ENCODE measurements around the gene PNLDC1. TPM values are rescaled to one million over a fixed set of nuclear protein-coding genes. Genes with fewer than 3 reads are reported as not detected.

The PNLDC1 gene
- total RNA-seq, 1 experiment from 2014 or later, result 0.20 TPM

- intact Hi-C loops (cut with micrococcal nuclease; ENCODE audit: unreplicated experiment), result no loop called here
- POLR2A ChIA-PET (ENCODE audit: unreplicated experiment), result no interaction called here
- peaks cover 14% of the 10 kb centered on the region for H3K4me1 ChIP-seq (replicated peaks; ENCODE audit: insufficient read depth)
- H3K27ac ChIP-seq, result 0 out of 2 replicates have a peak overlapping the region, but pooled peaks have one; percentile 21
- no peak overlapping the region for H2AFZ ChIP-seq
- H3K79me2 ChIP-seq (ENCODE audit: low read depth), result peaks cover 12% of the 10 kb centered on the region; the same call in 1 of the 2 replicates
- CTCF ChIA-PET, result no interaction called here
- no peaks in the 10 kb centered on the region for H3K27me3 ChIP-seq (ENCODE audit: insufficient read depth, low read depth)
- peak in 1 of 2 experiments; percentile 42 for DNase-seq
- peaks cover 12% of the 10 kb centered on the region for H3K36me3 ChIP-seq (ENCODE audit: low read depth)
- H4K20me1 ChIP-seq (ENCODE audit: insufficient read depth), result peaks cover 4% of the 10 kb centered on the region; the same call in 1 of the 2 replicates
- H3K4me3 ChIP-seq, result no peak overlapping the region
- H3K4me2 ChIP-seq, result no peak overlapping the region
- H3K9me2 ChIP-seq (ENCODE audit: insufficient read depth), result no peaks in the 10 kb centered on the region
- no peak for TF ChIP-seq EZH2 (IDR thresholded peaks at IDR 0.05; ENCODE audit: low read depth)
- TF ChIP-seq, protein P1, sequence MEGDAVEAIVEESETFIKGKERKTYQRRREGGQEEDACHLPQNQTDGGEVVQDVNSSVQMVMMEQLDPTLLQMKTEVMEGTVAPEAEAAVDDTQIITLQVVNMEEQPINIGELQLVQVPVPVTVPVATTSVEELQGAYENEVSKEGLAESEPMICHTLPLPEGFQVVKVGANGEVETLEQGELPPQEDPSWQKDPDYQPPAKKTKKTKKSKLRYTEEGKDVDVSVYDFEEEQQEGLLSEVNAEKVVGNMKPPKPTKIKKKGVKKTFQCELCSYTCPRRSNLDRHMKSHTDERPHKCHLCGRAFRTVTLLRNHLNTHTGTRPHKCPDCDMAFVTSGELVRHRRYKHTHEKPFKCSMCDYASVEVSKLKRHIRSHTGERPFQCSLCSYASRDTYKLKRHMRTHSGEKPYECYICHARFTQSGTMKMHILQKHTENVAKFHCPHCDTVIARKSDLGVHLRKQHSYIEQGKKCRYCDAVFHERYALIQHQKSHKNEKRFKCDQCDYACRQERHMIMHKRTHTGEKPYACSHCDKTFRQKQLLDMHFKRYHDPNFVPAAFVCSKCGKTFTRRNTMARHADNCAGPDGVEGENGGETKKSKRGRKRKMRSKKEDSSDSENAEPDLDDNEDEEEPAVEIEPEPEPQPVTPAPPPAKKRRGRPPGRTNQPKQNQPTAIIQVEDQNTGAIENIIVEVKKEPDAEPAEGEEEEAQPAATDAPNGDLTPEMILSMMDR (conservative IDR thresholded peaks at IDR 0.05), result no peak
- peaks cover 52% of the 10 kb centered on the region for H3F3A ChIP-seq (ENCODE audit: insufficient read depth, low read depth)
- BruUV-seq (replicated peaks), result no TSS peak
- H3K9me3 ChIP-seq (ENCODE audit: insufficient read depth, low read depth), result no peaks in the 10 kb centered on the region
Measured at GRCh38 chr6:159758031-159759001, 41.8 kb upstream of the PNLDC1 start.

DNA sequence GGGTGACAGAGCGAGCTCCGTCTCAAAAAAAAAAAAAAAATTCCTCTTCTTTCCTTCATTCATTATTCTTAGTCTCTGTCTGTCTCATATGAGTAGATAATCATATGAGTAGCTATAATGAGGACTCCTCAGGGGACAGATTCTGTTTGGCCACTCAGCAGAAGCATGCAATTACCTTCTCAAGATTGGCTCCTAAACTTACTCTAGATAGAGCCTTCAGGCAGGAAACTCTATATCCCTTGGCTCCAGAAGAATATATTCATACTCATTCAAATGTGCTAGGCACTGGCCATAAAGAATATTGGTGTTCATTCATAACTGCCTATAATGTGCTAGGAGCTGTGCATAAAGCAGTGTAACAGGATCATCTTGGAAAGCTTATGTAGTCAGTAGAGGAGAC is 40.4 kb upstream of the PNLDC1 start:
- no peak for DNase-seq
- Histone ChIP-seq H3K27ac (0 out of 2 replicates have a peak overlapping the region, but pooled peaks have one; percentile 26), H2AFZ (no peak overlapping the region), H3F3A (ENCODE audit: insufficient read depth, low read depth) (peaks cover 46% of the 10 kb centered on the region), H3K4me1 (replicated peaks; ENCODE audit: insufficient read depth) (peaks cover 14% of the 10 kb centered on the region), H3K9me3 (ENCODE audit: insufficient read depth, low read depth) (no peaks in the 10 kb centered on the region), H3K4me2 (no peak overlapping the region), H3K27me3 (ENCODE audit: insufficient read depth, low read depth) (no peaks in the 10 kb centered on the region), H4K20me1 (ENCODE audit: insufficient read depth) (peaks cover 4% of the 10 kb centered on the region; the same call in 1 of the 2 replicates), H3K9me2 (ENCODE audit: insufficient read depth) (no peaks in the 10 kb centered on the region), H3K36me3 (ENCODE audit: low read depth) (peaks cover 11% of the 10 kb centered on the region), H3K79me2 (ENCODE audit: low read depth) (peaks cover 12% of the 10 kb centered on the region; the same call in 1 of the 2 replicates), H3K4me3 (no peak overlapping the region)
- CTCF ChIA-PET, result no interaction called here
- POLR2A ChIA-PET (ENCODE audit: unreplicated experiment), result no interaction called here
- BruUV-seq (replicated peaks), result no TSS peak
- intact Hi-C loops (cut with micrococcal nuclease; ENCODE audit: unreplicated experiment), result no loop called here
- TF ChIP-seq, protein P1 (conservative IDR thresholded peaks at IDR 0.05), result no peak
- TF ChIP-seq EZH2 (IDR thresholded peaks at IDR 0.05; ENCODE audit: low read depth), result no peak

GRCh38 chr6:159760602-159761057 is 39.4 kb upstream of the PNLDC1 start:
- TF ChIP-seq EZH2 (IDR thresholded peaks at IDR 0.05; ENCODE audit: low read depth), result no peak
- TF ChIP-seq, protein P1 (conservative IDR thresholded peaks at IDR 0.05), result no peak
- no TSS peak for BruUV-seq (replicated peaks)

More at GRCh38 chr6:159760602-159761057, 39.4 kb upstream of the PNLDC1 start:
- peaks cover 14% of the 10 kb centered on the region for H3K4me1 ChIP-seq (replicated peaks; ENCODE audit: insufficient read depth)
- peaks cover 11% of the 10 kb centered on the region; the same call in 1 of the 2 replicates for H3K36me3 ChIP-seq (ENCODE audit: low read depth)
- intact Hi-C loops (cut with micrococcal nuclease; ENCODE audit: unreplicated experiment), result no loop called here
- peak overlapping the region; percentile 79 for H3K27ac ChIP-seq
- ChIA-PET POLR2A (ENCODE audit: unreplicated experiment) (no interaction called here), CTCF (no interaction called here)
- peaks cover 4% of the 10 kb centered on the region; the same call in 1 of the 2 replicates for H4K20me1 ChIP-seq (ENCODE audit: insufficient read depth)
- H3K27me3 ChIP-seq (ENCODE audit: insufficient read depth, low read depth), result no peaks in the 10 kb centered on the region
- H3K79me2 ChIP-seq (ENCODE audit: low read depth), result peaks cover 12% of the 10 kb centered on the region; the same call in 1 of the 2 replicates
- peak; percentile 29 to 66 for DNase-seq
- H3K9me3 ChIP-seq (ENCODE audit: insufficient read depth, low read depth), result no peaks in the 10 kb centered on the region
- peak overlapping the region; percentile 98; the same call in 1 of the 2 replicates for H3K4me3 ChIP-seq
- H3K9me2 ChIP-seq (ENCODE audit: insufficient read depth), result no peaks in the 10 kb centered on the region
- H3F3A ChIP-seq (ENCODE audit: insufficient read depth, low read depth), result peaks cover 40% of the 10 kb centered on the region
- H2AFZ ChIP-seq, result peak overlapping the region; percentile 98; the same call in 1 of the 2 replicates
- H3K4me2 ChIP-seq, result peak overlapping the region; percentile 76

All from PC-9 (cell line).